HepG2 (cell line): ENCODE measurements around the gene CD33. TPM values are rescaled to one million over a fixed set of nuclear protein-coding genes. Genes with fewer than 3 reads are reported as not detected.
"Not testable (repeated sequence)": the region's sequence is repeated elsewhere in the genome, so short reads cannot be mapped to it uniquely, and the experiment has no call there.

ENCODE experiments used
- ATAC-seq: fragments of 200-7000 bp; cut with Tn5 transposase; 3 replicates; pipeline ENCODE4 v1.9.1; 2020; ENCODE audit warnings: mild to moderate bottlenecking, moderate library complexity
- Bru-seq: library from RNA; stranded (reverse); fragments of 400-500 nt; gene quantifications from one replicate; lab custom pipeline; 2021; lab: Mats Ljungman, UMichigan
- BruChase-seq, 2 experiments: library from RNA; stranded (reverse); fragments of 400-500 nt; gene quantifications; one replicate each; lab custom pipeline; 2021; lab: Mats Ljungman, UMichigan
- BruUV-seq: library from RNA; stranded (reverse); fragments of 400-500 nt; replicated peaks from 2 replicates; lab custom pipeline; 2021; lab: Mats Ljungman, UMichigan
- CTCF ChIA-PET: fragments of 300-600 bp; formaldehyde crosslinking; extraction: SDS; loops from one replicate; lab custom pipeline; 2021; ENCODE audit warnings: low total read pairs, inconsistent platforms, low intra/inter-chr PET ratio; lab: Yijun Ruan, JAX
- POLR2A ChIA-PET: fragments of 350-600 bp; sonication (Branson Sonifier 250); formaldehyde crosslinking; loops from one replicate; lab custom pipeline; 2020; ENCODE audit warnings: antibody characterized with exemption, inconsistent platforms; lab: Yijun Ruan, JAX
- DNase-seq: peaks from one replicate; pipeline ENCODE4 v3.0.0-alpha.2; 2015; ENCODE audit warnings: low spot score
- FAIRE-seq: peaks from 3 replicates; lab custom pipeline; 2011; peaks lifted over from hg19 to GRCh38; lab: Jason Lieb, UNC
- H2AFZ ChIP-seq: one replicate; pipeline ENCODE4 v1.6.1; 2011; ENCODE audit warnings: low read length, inconsistent platforms
- H3K27ac ChIP-seq: fragments of 300-600 bp; 3 replicates; pipeline ENCODE4 v1.8.0; 2011; ENCODE audit warnings: mixed run types, mild to moderate bottlenecking, mixed read lengths, low read length, inconsistent platforms; ENCODE audit not compliant: insufficient read depth; ENCODE audit errors: extremely low read length
- H3K27me3 ChIP-seq, 2 experiments: fragments of 200-600 bp in 1 of 2; 2 replicates in 1 of 2; 3 replicates in 1 of 2; pipeline versions ENCODE4 v1.6.0 to v1.8.0; 2011; ENCODE audit warnings: low read length in 2 of 2, mild to moderate bottlenecking in 2 of 2, moderate library complexity in 2 of 2, inconsistent platforms in 1 of 2; ENCODE audit not compliant: insufficient read depth in 2 of 2, control insufficient read depth in 1 of 2
- H3K36me3 ChIP-seq, 2 experiments: fragments of 200-600 bp in 1 of 2; replicated peaks in 1 of 2; 2 replicates in 1 of 2; 3 replicates in 1 of 2; pipeline versions ENCODE4 v1.5.1 to v1.8.0; 2011; ENCODE audit warnings: low read length in 2 of 2, inconsistent platforms in 1 of 2; ENCODE audit not compliant: insufficient read depth in 2 of 2, control insufficient read depth in 1 of 2
- H3K4me1 ChIP-seq: 2 replicates; pipeline ENCODE4 v1.5.1; 2012; ENCODE audit warnings: low read length, inconsistent platforms; ENCODE audit not compliant: insufficient read depth
- H3K4me2 ChIP-seq: 2 replicates; pipeline ENCODE4 v1.6.0; 2011; ENCODE audit warnings: low read depth, low read length, inconsistent platforms
- H3K4me3 ChIP-seq, 3 experiments: fragments of 200-600 bp in 1 of 3; sonication (generic), shearing (Covaris generic) in 1 of 3; replicated peaks in 1 of 3; 2 replicates each; pipeline ENCODE4 v1.5.1; 2011 to 2016; ENCODE audit warnings: low read length in 3 of 3, inconsistent platforms in 2 of 3, low read depth in 2 of 3, mild to moderate bottlenecking in 2 of 3, control low read depth in 1 of 3, mixed read lengths in 1 of 3; ENCODE audit not compliant: insufficient read depth in 1 of 3
- H3K79me2 ChIP-seq: one replicate; pipeline ENCODE4 v1.6.1; 2011; ENCODE audit warnings: low read length, inconsistent platforms; ENCODE audit not compliant: insufficient read depth
- H3K9ac ChIP-seq: 2 replicates; pipeline ENCODE4 v1.6.0; 2011; ENCODE audit warnings: mild to moderate bottlenecking, low read depth, low read length, inconsistent platforms; ENCODE audit not compliant: insufficient read depth
- H3K9me3 ChIP-seq: 2 replicates; pipeline ENCODE4 v1.5.1; 2012; ENCODE audit warnings: mild to moderate bottlenecking, low read length
- H4K20me1 ChIP-seq: 2 replicates; pipeline ENCODE4 v1.6.0; 2011; ENCODE audit warnings: inconsistent platforms, mild to moderate bottlenecking, low read length, moderate library complexity; ENCODE audit not compliant: insufficient read depth
- GABPA ChIP-seq, 2 experiments: IDR thresholded peaks; 2 replicates each; pipeline ENCODE4 v1.6.1; 2011 to 2016; ENCODE audit warnings: low read depth in 2 of 2, low read length in 1 of 2, missing biosample characterization in 1 of 2, missing genetic modification characterization in 1 of 2
- RAD51 ChIP-seq: fragments of 450-650 bp; IDR thresholded peaks from 2 replicates; pipeline ENCODE4 v1.6.1; 2016; ENCODE audit warnings: borderline replicate concordance
- SNAI1 ChIP-seq: sonication (generic); formaldehyde crosslinking; IDR thresholded peaks from 2 replicates; pipeline ENCODE4 v1.5.0; 2020; ENCODE audit warnings: mild to moderate bottlenecking, missing genetic modification reagents, borderline replicate concordance
- WGBS: methylation state at CpG from one replicate; pipeline ENCODE4 v1.1.6; 2017; ENCODE audit warnings: low lambda C conversion rate; 5-methylcytosine and 5-hydroxymethylcytosine counted together
- in situ Hi-C: cut with HindIII; loops from 2 replicates; pipeline ENCODE4 v1.10.0; 2017; ENCODE audit warnings: low pct_unique_long_range_greater_than_20kb; ENCODE audit not compliant: extremely low pct_ligation_motif_present
- intact Hi-C: fragments of 100-400 bp; cut with micrococcal nuclease; formaldehyde crosslinking; loops from one replicate; pipeline ENCODE4 v1.10.0; 2022; ENCODE audit not compliant: unreplicated experiment
- long read RNA-seq, 2 experiments: library from RNA in 1 of 2; library from polyadenylated mRNA in 1 of 2; stranded (forward) in 1 of 2; unstranded in 1 of 2; transcript quantifications; one replicate each; pipeline ENCODE4 v2.0.0, GENCODE V29; 2019 to 2022
- polyA minus RNA-seq, 3 experiments: library from RNA; depleted of rRNA, polyadenylated mRNA; stranded (reverse); fragments of >200 nt; gene quantifications; 2 replicates each; pipeline ENCODE4 v1.2.3, GENCODE V29; 2011; ENCODE audit warnings: low replicate concordance in 1 of 3
- polyA plus RNA-seq, 8 experiments: library from polyadenylated mRNA; depleted of rRNA in 3 of 8; stranded (reverse) in 7 of 8; unstranded in 1 of 8; fragments of >200 nt; fragmentation: Illumina TruSeq in 4 of 8; extraction: Trizol in 4 of 8; gene quantifications; 2 replicates each; pipeline versions ENCODE4 v1.2.1 to v1.2.3, GENCODE V29; 2011 to 2016; ENCODE audit warnings: low read depth in 4 of 8, missing spikeins in 1 of 8, mixed read lengths in 1 of 8; ENCODE audit not compliant: insufficient read depth in 1 of 8
- total RNA-seq, 5 experiments: library from RNA; depleted of rRNA; stranded (reverse); fragments of >200 nt; fragmentation: Illumina TruSeq; extraction: Trizol; gene quantifications; 2 replicates each; pipeline ENCODE4 v1.2.3, GENCODE V29; 2016; ENCODE audit warnings: low read depth in 1 of 5

The CD33 gene
- total RNA-seq (2016; rRNA removed; fragmentation: Illumina TruSeq; extraction: Trizol) (0.29 TPM in 1 of 2 replicates, not detected in the other), polyA plus RNA-seq (2011; rRNA removed) (0.07 TPM in 1 of 2 replicates, not detected in the other), polyA minus RNA-seq (2011; rRNA and poly(A)+ RNA removed; ENCODE audit: low replicate concordance) (0.44 and 13.3 TPM in 2 replicates), Bru-seq, nascent RNA (not detected), BruChase-seq, experiment 1, labeled RNA remaining after a 6-hour chase (percentile 7 among the genes with signal in this experiment), BruChase-seq, experiment 2, labeled RNA remaining after a 2-hour chase (not detected)
- not detected in 2 replicates for total RNA-seq (2016; cell fraction: cytosol; rRNA removed; fragmentation: Illumina TruSeq; extraction: Trizol; ENCODE audit: low read depth)
- not detected in 2 replicates for total RNA-seq (2016; cell fraction: insoluble cytoplasmic fraction; rRNA removed; fragmentation: Illumina TruSeq; extraction: Trizol)
- not detected in 2 replicates for total RNA-seq (2016; cell fraction: membrane; rRNA removed; fragmentation: Illumina TruSeq; extraction: Trizol)
- not detected in 2 replicates for total RNA-seq (2016; cell fraction: nucleus; rRNA removed; fragmentation: Illumina TruSeq; extraction: Trizol)
- 0.09 TPM in 1 of 2 replicates, not detected in the other for polyA plus RNA-seq (2011; cell fraction: cytosol; rRNA removed)
- polyA plus RNA-seq (2011; cell fraction: nucleus; rRNA removed): not detected in 2 replicates
- not detected in 2 replicates for polyA plus RNA-seq (2012)
- polyA plus RNA-seq (2016; cell fraction: cytosol; fragmentation: Illumina TruSeq; extraction: Trizol; ENCODE audit: low read depth): not detected in 2 replicates
- polyA plus RNA-seq (2016; cell fraction: insoluble cytoplasmic fraction; fragmentation: Illumina TruSeq; extraction: Trizol; ENCODE audit: low read depth): not detected in 2 replicates
- polyA plus RNA-seq (2016; cell fraction: membrane; fragmentation: Illumina TruSeq; extraction: Trizol; ENCODE audit: low read depth): not detected in 2 replicates
- polyA plus RNA-seq (2016; cell fraction: nucleus; fragmentation: Illumina TruSeq; extraction: Trizol; ENCODE audit: insufficient read depth, low read depth): not detected in 2 replicates
- not detected in 2 replicates for polyA minus RNA-seq (2011; cell fraction: cytosol; rRNA and poly(A)+ RNA removed)
- polyA minus RNA-seq (2011; cell fraction: nucleus; rRNA and poly(A)+ RNA removed): not detected in 2 replicates
- long read RNA-seq, experiment 1: 0 reads
- long read RNA-seq, experiment 2: 0 reads

DNA sequence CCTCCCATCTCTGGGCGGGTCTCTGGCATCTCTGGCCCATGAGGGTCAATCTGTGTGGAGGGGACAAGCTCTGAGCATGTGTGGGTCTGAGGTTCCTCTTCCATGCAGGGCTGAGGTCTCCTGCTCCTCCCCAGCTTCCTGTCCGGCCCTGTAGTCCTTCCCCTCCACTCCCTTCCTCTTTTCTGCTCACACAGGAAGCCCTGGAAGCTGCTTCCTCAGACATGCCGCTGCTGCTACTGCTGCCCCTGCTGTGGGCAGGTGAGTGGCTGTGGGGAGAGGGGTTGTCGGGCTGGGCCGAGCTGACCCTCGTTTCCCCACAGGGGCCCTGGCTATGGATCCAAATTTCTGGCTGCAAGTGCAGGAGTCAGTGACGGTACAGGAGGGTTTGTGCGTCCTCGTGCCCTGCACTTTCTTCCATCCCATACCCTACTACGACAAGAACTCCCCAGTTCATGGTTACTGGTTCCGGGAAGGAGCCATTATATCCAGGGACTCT is at the start of gene CD33:
CD33 (plus strand) TSS at position 183 of the 496 bp plus-strand sequence; CDS start at position 222, 39 bp downstream.
- H3K4me2 ChIP-seq; POLR2A ChIA-PET; DNase-seq; TF ChIP-seq GABPA (CRISPR knock-in tag; IDR thresholded peaks at IDR 0.05; ENCODE audit: low read depth): not testable (repeated sequence)
- TF ChIP-seq GABPA (IDR thresholded peaks at IDR 0.05; ENCODE audit: low read depth, low read length): peak; percentile 26; the same call in 1 of the 2 replicates
- TF ChIP-seq, all 625 proteins: peak for 1; not testable (repeated sequence) for 624
- H3K9me3 ChIP-seq, CTCF ChIA-PET, H4K20me1 ChIP-seq, intact Hi-C loops, H3K4me1 ChIP-seq, BruUV-seq, ATAC-seq, H3K36me3 ChIP-seq, H2AFZ ChIP-seq, H3K79me2 ChIP-seq, H3K4me3 ChIP-seq, in situ Hi-C loops, H3K9ac ChIP-seq, H3K27me3 ChIP-seq, H3K27ac ChIP-seq, FAIRE-seq: not testable (repeated sequence)
- 8% methylated on average over 6 of the region's 11 CpGs for WGBS

DNA sequence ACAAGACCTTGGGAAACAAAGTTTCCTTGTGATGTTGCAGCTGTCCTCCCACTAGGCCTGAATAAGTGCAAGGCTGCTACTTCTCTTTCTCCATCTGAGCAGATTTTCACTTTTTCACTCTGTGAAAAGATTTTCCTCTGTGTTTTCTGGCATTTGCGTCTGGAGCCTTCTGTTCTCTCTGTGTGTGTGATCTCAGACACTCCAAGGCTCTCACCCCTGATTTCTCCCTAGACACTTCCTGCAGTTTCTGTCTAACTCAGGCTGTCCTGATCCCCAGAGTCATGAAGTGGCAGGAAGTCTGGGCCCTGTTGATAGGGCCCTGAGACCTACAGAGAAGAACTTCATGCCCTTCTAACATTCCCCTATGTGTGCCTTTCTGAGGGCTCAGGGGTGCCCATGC is 45.6 kb upstream of the CD33 start:
- ATAC-seq: no peak
- Histone ChIP-seq H3K4me1 (no peaks in the 10 kb centered on the region), H3K27ac (no peak overlapping the region), H3K4me2 (no peak overlapping the region), H3K79me2 (no peaks in the 10 kb centered on the region), H2AFZ (no peak overlapping the region), H3K27me3 (peaks cover 0 to 2% of the 10 kb centered on the region in 2 experiments; a peak in 2 of 5 replicates), H3K9ac (no peak overlapping the region), H3K36me3 (no peaks in the 10 kb centered on the region), H4K20me1 (no peaks in the 10 kb centered on the region), H3K4me3 (no peak overlapping the region), H3K9me3 (no peaks in the 10 kb centered on the region)
- WGBS: 7% methylated on average over 1 of the region's 1 CpG
- BruUV-seq: no TSS peak
- FAIRE-seq: no peak
- DNase-seq: no peak
- in situ Hi-C loops (no loop called here), intact Hi-C loops (no loop called here)
- POLR2A ChIA-PET: no interaction called here
- TF ChIP-seq SNAI1 (CRISPR knock-in tag) (no peak), RAD51 (no peak)
- CTCF ChIA-PET: no interaction called here
